CD4-positive, alpha-beta T cell (primary cell): ENCODE results near the gene PPP1R12B. TPM values are rescaled to one million over a fixed set of nuclear protein-coding genes. Genes with fewer than 3 reads are reported as not detected.

Experiments used
- ATAC-seq: fragments of 200-7000 bp; cut with Tn5 transposase; one replicate; pipeline ENCODE4 v1.10.0; 2022; ENCODE audit warnings: mild to moderate bottlenecking; ENCODE audit not compliant: poor library complexity
- CTCF ChIA-PET: fragments of 350-600 bp; sonication (Branson Sonifier 250); formaldehyde crosslinking; loops from one replicate; lab custom pipeline; 2021; ENCODE audit warnings: antibody characterized with exemption, inconsistent platforms; lab: Charles Lee
- POLR2A ChIA-PET: fragments of 350-600 bp; sonication (Branson Sonifier 250); formaldehyde crosslinking; loops from one replicate; lab custom pipeline; 2021; ENCODE audit warnings: antibody characterized with exemption, inconsistent platforms; lab: Charles Lee
- DNase-seq, 14 experiments: peaks; one replicate each; pipeline ENCODE4 v3.0.0-alpha.2; 2013 to 2020; ENCODE audit warnings: mixed read lengths in 2 of 14
- H3K27ac ChIP-seq, 2 donors: one replicate each; pipeline versions ENCODE4 v1.5.1 to v1.7.0; 2013; ENCODE audit warnings: low read length in 2 of 2, low read depth in 1 of 2, mild to moderate bottlenecking in 1 of 2
- H3K27me3 ChIP-seq, 2 experiments: 1 replicate in 1 of 2; 2 replicates in 1 of 2; pipeline versions ENCODE4 v1.6.1 to v1.7.0; 2013; ENCODE audit warnings: low read length in 2 of 2, control low read depth in 1 of 2, mild to moderate bottlenecking in 1 of 2, moderate library complexity in 1 of 2; ENCODE audit not compliant: insufficient read depth in 2 of 2, control insufficient read depth in 1 of 2
- H3K36me3 ChIP-seq: one replicate; pipeline ENCODE4 v1.6.1; 2013; ENCODE audit warnings: low read length, control low read depth; ENCODE audit not compliant: insufficient read depth
- H3K4me1 ChIP-seq: one replicate; pipeline ENCODE4 v1.6.1; 2013; ENCODE audit warnings: low read length, control low read depth; ENCODE audit not compliant: insufficient read depth
- H3K4me3 ChIP-seq: one replicate; pipeline ENCODE4 v1.5.1; 2013; ENCODE audit warnings: mild to moderate bottlenecking, low read length, moderate library complexity
- H3K9me3 ChIP-seq, 2 experiments: 1 replicate in 1 of 2; 2 replicates in 1 of 2; pipeline versions ENCODE4 v1.6.1 to v1.7.0; 2013; ENCODE audit warnings: low read length in 2 of 2, mild to moderate bottlenecking in 2 of 2, control low read depth in 1 of 2, moderate library complexity in 1 of 2; ENCODE audit not compliant: control insufficient read depth in 1 of 2, insufficient read depth in 1 of 2
- H3K27ac Mint-ChIP-seq: one replicate; pipeline ENCODE4 v1.8.0; 2020; ENCODE audit warnings: mixed read lengths
- H3K27me3 Mint-ChIP-seq: one replicate; pipeline ENCODE4 v1.8.0; 2021; ENCODE audit warnings: mixed read lengths
- H3K36me3 Mint-ChIP-seq: one replicate; pipeline ENCODE4 v1.8.0; 2021; ENCODE audit warnings: low read depth, mixed read lengths
- H3K4me1 Mint-ChIP-seq: one replicate; pipeline ENCODE4 v1.8.0; 2021; ENCODE audit warnings: low read depth, mixed read lengths
- H3K4me3 Mint-ChIP-seq: one replicate; pipeline ENCODE4 v1.8.0; 2020; ENCODE audit warnings: mild to moderate bottlenecking, mixed read lengths
- H3K9me3 Mint-ChIP-seq: one replicate; pipeline ENCODE4 v1.8.0; 2020; ENCODE audit warnings: mixed read lengths
- intact Hi-C, 2 experiments: fragments of 100-400 bp; cut with DNase I in 1 of 2; cut with micrococcal nuclease in 1 of 2; formaldehyde crosslinking; loops; one replicate each; pipeline versions ENCODE4 v1.15.1 to v1.9.0; 2023 to 2025; cut with DNase I, micrococcal nuclease
- total RNA-seq, 174 experiments: library from RNA in 2 of 174; stranded (reverse) in 2 of 174; gene quantifications; one replicate each; pipeline ENCODE4 v1.2.3 and lab custom pipeline; 2021 to 2026
- TF ChIP-seq, protein P1 (sequence below): fragments of 200-600 bp; IDR thresholded peaks from one replicate; pipeline ENCODE4 v1.8.0; 2022; ENCODE audit warnings: antibody characterized with exemption, mild to moderate bottlenecking

PPP1R12B gene
- total RNA-seq, 2 experiments from 2014 or later = 15.0 to 15.3 TPM

DNA sequence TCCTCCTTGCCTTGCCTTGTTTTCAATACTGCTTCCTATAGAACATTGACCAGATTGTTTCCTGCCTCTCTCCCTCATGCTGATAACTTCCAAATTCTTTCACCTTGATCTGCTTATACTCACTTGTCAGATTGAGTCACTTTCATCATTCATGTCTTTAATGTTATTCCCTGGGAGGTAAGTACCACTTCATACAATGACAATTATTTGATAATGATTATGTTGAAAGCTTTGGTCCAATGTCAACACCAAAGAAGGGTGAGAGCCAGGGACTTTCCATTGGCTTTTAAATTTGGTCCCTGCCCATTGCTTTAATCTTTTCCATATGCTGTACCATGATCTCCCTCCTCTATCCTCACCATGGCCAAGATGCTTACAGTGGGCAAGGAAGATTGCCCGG, 224.4 kb downstream of the PPP1R12B start:
- CTCF ChIA-PET = no interaction called here
- TF ChIP-seq, protein P1, sequence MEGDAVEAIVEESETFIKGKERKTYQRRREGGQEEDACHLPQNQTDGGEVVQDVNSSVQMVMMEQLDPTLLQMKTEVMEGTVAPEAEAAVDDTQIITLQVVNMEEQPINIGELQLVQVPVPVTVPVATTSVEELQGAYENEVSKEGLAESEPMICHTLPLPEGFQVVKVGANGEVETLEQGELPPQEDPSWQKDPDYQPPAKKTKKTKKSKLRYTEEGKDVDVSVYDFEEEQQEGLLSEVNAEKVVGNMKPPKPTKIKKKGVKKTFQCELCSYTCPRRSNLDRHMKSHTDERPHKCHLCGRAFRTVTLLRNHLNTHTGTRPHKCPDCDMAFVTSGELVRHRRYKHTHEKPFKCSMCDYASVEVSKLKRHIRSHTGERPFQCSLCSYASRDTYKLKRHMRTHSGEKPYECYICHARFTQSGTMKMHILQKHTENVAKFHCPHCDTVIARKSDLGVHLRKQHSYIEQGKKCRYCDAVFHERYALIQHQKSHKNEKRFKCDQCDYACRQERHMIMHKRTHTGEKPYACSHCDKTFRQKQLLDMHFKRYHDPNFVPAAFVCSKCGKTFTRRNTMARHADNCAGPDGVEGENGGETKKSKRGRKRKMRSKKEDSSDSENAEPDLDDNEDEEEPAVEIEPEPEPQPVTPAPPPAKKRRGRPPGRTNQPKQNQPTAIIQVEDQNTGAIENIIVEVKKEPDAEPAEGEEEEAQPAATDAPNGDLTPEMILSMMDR = no peak
- no peak overlapping the region for H3K4me3 ChIP-seq
- peaks cover 9% of the 10 kb centered on the region for H3K36me3 ChIP-seq
- POLR2A ChIA-PET = no interaction called here
- H3K9me3 ChIP-seq = no peaks in the 10 kb centered on the region
- Mint-ChIP-seq H3K9me3 (no peaks in the 10 kb centered on the region), H3K36me3 (peaks cover 67% of the 10 kb centered on the region), H3K4me3 (no peak overlapping the region), H3K27me3 (no peaks in the 10 kb centered on the region), H3K27ac (no peak overlapping the region), H3K4me1 (no peaks in the 10 kb centered on the region)
- H3K27me3 ChIP-seq = no peaks in the 10 kb centered on the region
- intact Hi-C loops = no loop called here
- no peaks in the 10 kb centered on the region for H3K4me1 ChIP-seq
- H3K27ac ChIP-seq = no peak overlapping the region
- no peak for DNase-seq
- no peak for ATAC-seq

DNA sequence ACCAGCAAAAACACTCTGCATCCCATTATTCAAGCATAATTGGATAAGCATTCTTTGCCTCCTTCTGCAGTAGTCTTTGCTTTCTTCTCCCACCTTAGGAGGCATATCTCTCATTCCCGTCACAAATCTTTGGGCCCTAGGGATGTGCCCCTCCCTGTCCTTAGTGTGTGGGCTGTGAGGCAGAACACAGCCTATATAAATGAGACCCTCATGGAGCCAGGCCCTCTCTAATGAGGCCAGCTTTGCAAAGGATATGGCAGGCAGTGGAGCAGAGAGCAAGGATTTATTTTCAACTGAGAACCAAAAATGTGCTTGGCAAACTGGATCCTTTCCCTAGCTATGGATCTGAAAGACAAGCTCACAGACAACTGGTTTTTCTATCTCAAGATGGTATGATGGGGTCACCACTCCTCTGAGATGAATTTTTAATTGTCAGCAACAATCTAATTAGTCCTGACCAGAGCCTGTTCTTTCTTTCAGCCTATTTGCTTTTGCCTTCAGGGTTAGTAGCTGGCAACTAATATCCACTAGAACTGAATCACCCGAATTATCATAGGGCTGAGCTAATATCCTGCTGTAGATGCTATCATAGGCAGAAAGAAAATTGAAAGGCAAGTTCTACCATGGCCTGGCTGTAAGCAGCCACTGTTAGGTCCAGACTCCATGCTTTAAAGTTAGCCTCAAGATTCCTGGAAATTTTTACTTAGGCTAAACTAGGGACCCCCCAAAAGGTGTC, 227.6 kb downstream of the PPP1R12B start:
- Mint-ChIP-seq H3K4me1 (no peaks in the 10 kb centered on the region), H3K27ac (no peak overlapping the region), H3K4me3 (no peak overlapping the region), H3K27me3 (no peaks in the 10 kb centered on the region), H3K9me3 (no peaks in the 10 kb centered on the region), H3K36me3 (peaks cover 52% of the 10 kb centered on the region)
- Histone ChIP-seq H3K4me3 (no peak overlapping the region), H3K36me3 (peaks cover 2% of the 10 kb centered on the region), H3K9me3 (no peaks in the 10 kb centered on the region), H3K27ac (no peak overlapping the region), H3K27me3 (no peaks in the 10 kb centered on the region), H3K4me1 (no peaks in the 10 kb centered on the region)
- intact Hi-C loops = no loop called here
- ATAC-seq (no peak), DNase-seq (no peak)
- CTCF ChIA-PET = no interaction called here
- TF ChIP-seq, protein P1 = no peak
- POLR2A ChIA-PET = no interaction called here

DNA sequence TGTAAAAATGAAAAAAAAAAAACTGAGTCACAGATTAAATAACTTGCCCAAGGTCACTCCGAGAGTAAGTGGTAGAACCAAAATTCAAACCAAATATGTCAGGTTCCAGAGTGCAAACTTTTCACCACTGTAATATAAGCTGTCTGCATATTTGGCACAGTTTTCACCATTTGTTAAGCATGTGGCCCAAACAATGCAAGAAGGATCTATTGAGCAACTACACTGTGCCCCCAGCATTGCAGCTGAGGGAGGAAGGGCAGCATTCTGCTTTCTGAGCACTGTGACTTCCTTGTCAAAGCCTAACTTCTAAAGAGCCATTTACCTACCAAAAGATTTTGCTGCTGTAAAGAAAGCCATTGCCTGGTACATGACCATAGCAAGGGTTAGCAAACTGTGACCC, 228.3 kb downstream of the PPP1R12B start:
- no peak overlapping the region for H3K4me3 ChIP-seq
- ChIA-PET POLR2A (no interaction called here), CTCF (interaction anchor here (0.7 kb wide), 1 partner anchor 51 kb away, joined by 3 read pairs; no protein-coding TSS in a partner anchor)
- H3K27ac ChIP-seq = no peak overlapping the region
- Mint-ChIP-seq H3K9me3 (no peaks in the 10 kb centered on the region), H3K27ac (no peak overlapping the region), H3K36me3 (peaks cover 54% of the 10 kb centered on the region), H3K4me1 (no peaks in the 10 kb centered on the region), H3K4me3 (no peak overlapping the region), H3K27me3 (no peaks in the 10 kb centered on the region)
- intact Hi-C loops = no loop called here
- ATAC-seq (no peak), DNase-seq (no peak)
- peaks cover 8% of the 10 kb centered on the region for H3K36me3 ChIP-seq
- TF ChIP-seq, protein P1 = no peak
- no peaks in the 10 kb centered on the region for H3K9me3 ChIP-seq
- H3K27me3 ChIP-seq = no peaks in the 10 kb centered on the region
- H3K4me1 ChIP-seq = no peaks in the 10 kb centered on the region
